HG03378 (cell line): ENCODE results near the gene TXNDC2.

Experiments used
- ATAC-seq: cut with Tn5 transposase; IDR thresholded peaks from one replicate; pipeline ENCODE4 v1.9.1; 2021; ENCODE audit warnings: mild to moderate bottlenecking, moderate library complexity; ENCODE audit not compliant: unreplicated experiment

TXNDC2 gene

DNA sequence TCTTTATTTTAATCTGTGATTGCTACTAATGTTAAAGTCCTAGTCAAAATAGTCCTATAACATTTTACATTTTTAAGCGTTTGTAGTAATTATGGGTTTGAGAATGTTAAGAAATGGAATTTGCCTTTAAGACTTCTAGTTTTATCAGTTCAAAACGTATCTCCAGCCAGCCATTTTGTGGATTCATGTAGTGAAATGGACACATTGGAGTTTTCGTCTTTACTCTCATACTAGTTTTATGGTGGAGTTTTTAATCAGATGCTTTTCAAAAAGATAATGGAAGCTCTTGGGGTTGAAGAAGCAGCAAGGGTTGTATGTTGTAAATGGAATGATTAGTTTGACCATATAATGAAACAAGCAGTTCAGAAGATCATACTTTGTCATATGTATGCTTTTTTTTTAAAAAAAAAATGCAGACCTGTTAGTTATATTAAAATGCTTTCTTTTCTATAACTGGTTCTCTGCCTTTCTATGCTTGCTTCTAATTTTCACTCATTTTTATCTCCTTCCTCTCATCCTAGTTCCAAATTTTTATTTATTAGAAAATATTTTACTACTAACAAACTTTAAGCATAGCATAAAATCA, 44.6 kb downstream of the TXNDC2 start:
- ATAC-seq = no peak

DNA sequence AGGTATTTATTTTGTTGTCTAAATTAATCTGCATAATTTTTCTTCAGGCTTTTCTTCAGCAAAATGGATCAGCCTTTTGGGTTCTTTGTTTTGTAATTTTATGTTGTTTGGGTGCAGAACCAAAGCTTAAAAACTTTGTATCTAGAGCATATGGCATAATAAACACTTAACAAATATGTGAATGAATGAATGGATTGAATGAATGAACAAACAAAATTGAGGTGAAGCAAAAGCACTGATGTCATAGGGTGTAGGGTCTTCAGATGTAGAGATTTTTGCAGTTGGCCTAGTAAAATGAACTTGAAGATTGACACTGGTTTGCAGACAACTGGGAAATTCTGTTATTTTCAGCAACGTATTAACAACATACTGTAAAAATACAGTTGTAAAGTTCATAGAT, 45.4 kb downstream of the TXNDC2 start:
- no peak for ATAC-seq

DNA sequence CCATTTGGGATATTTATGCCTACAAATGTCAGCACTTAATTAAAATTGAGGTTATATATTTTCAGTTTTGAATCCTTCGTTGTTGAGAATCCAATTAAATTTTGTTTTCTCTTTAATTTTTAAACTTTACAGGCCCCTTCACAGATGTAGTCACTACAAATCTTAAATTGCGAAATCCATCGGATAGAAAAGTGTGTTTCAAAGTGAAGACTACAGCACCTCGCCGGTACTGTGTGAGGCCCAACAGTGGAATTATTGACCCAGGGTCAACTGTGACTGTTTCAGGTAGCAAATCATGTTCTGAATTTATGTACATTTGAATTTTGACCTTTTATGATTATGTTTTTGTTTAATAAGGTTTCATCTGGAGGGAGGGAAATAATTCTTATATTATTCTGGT, 45.9 kb downstream of the TXNDC2 start:
- ATAC-seq = no peak

DNA sequence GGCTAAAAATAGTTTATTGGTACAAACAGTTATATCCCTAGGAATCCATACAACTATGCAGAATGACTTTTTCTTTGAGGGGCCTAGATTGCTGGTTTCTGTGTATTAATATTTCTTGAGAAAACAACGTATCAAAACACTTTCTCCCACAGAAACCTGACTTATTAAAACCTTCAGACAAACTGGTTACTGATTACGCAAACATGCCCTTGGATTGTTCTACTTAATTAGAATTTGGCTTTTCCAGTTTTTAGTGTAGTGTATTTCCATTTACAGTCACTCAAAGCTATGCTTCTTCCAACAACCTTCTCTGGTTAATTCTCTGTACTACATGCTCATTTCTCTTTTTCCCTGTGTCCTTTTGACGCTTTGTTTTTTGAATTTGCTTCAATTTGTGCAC, 48.1 kb downstream of the TXNDC2 start:
- ATAC-seq = no peak

DNA sequence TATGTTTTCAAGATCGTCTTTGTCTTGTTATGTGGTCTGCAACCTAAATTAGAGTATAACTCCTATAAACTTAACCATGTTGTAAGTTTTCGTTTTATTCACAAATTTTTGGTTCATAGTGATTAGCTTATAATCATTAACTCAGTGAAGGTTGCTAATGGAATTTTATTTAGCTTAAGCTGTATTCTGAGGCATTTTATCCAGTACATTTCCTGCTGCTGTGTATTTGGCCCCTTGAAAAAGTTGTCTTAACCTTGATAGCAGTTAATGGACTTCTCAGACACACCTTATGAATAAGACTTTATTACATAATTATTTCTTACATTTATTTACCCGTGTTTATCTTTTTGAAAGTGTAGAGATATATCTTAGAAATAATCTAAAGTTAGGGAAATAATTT, 48.5 kb downstream of the TXNDC2 start:
- no peak for ATAC-seq
